ENCODE data around the gene PLCB1. TPM values are rescaled to one million over a fixed set of nuclear protein-coding genes. Genes with fewer than 3 reads are reported as not detected.

Gene PLCB1
- total RNA-seq, 1 donor from 2014 or later = 10.7 TPM

GRCh38 chr20:8774412-8774811 lies 642.3 kb downstream of the PLCB1 start:
- H3K4me3 ChIP-seq (ENCODE audit: insufficient read depth, low read depth, low read length) = no peak overlapping the region
- Mint-ChIP-seq H3K27me3 (ENCODE audit: low read depth, unreplicated experiment) (no peaks in the 10 kb centered on the region), H3K9me3 (ENCODE audit: unreplicated experiment) (peaks cover 2% of the 10 kb centered on the region), H3K36me3 (ENCODE audit: low read depth, unreplicated experiment) (peaks cover 2% of the 10 kb centered on the region), H3K27ac (ENCODE audit: unreplicated experiment) (no peak overlapping the region), H3K4me3 (ENCODE audit: unreplicated experiment) (no peak overlapping the region), H3K4me1 (ENCODE audit: low read depth, unreplicated experiment) (peaks cover 5% of the 10 kb centered on the region)
- FAIRE-seq (peak; percentile 9), DNase-seq (ENCODE audit: low read depth) (no peak)
- no peaks in the 10 kb centered on the region for H3K27me3 ChIP-seq (ENCODE audit: insufficient read depth, low read length)
- no peaks in the 10 kb centered on the region for H3K9me3 ChIP-seq (ENCODE audit: insufficient read depth, low read depth, low read length)
- H3K36me3 ChIP-seq (ENCODE audit: insufficient read depth, low read length) = no peaks in the 10 kb centered on the region
- no peak overlapping the region for H2AFZ ChIP-seq (ENCODE audit: low read depth, low read length)
- no peak overlapping the region for H3K4me2 ChIP-seq (ENCODE audit: low read length)
- TF ChIP-seq CTCF (IDR thresholded peaks at IDR 0.05; ENCODE audit: insufficient read depth, low read depth, low read length) (no peak), EZH2 (IDR thresholded peaks at IDR 0.05; ENCODE audit: insufficient read depth, low read length) (no peak)
- H4K20me1 ChIP-seq (ENCODE audit: insufficient read depth, low read length) = no peaks in the 10 kb centered on the region
- H3K9ac ChIP-seq (ENCODE audit: low read length) = no peak overlapping the region
- no peak overlapping the region for H3K27ac ChIP-seq (ENCODE audit: low read depth, low read length)
- no peaks in the 10 kb centered on the region for H3K4me1 ChIP-seq (ENCODE audit: insufficient read depth, low read length)
- H3K79me2 ChIP-seq (ENCODE audit: insufficient read depth, low read length) = no peaks in the 10 kb centered on the region

DNA sequence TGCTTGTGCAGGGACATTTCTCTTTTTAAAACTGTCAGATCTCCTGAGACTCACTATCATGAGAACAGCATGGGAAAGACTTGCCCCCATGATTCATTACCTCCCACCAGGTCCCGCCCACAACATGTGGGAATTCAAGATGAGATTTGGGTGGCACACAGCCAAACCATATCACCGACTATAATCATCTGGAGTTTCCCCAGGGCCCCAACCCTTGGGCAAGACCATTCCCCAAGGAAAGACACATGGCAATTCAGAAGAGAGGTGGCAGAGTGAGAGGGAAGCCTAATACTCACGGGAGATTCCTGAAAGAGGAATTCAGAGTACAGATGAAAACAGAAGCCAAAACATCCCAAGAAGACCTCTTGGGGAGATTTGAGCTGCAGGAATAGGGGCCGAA lies 645.8 kb downstream of the PLCB1 start:
- FAIRE-seq (no peak), DNase-seq (ENCODE audit: low read depth) (no peak)
- H4K20me1 ChIP-seq (ENCODE audit: insufficient read depth, low read length) = no peaks in the 10 kb centered on the region
- H3K36me3 ChIP-seq (ENCODE audit: insufficient read depth, low read length) = no peaks in the 10 kb centered on the region
- no peaks in the 10 kb centered on the region for H3K27me3 ChIP-seq (ENCODE audit: insufficient read depth, low read length)
- H3K4me2 ChIP-seq (ENCODE audit: low read length) = no peak overlapping the region
- no peak overlapping the region for H3K27ac Mint-ChIP-seq (ENCODE audit: unreplicated experiment)
- H3K36me3 Mint-ChIP-seq (ENCODE audit: low read depth, unreplicated experiment) = peaks cover 2% of the 10 kb centered on the region
- peaks cover 5% of the 10 kb centered on the region for H3K9me3 Mint-ChIP-seq (ENCODE audit: unreplicated experiment)
- H3K27me3 Mint-ChIP-seq (ENCODE audit: low read depth, unreplicated experiment) = no peaks in the 10 kb centered on the region
- H3K27ac ChIP-seq (ENCODE audit: low read depth, low read length) = no peak overlapping the region
- H2AFZ ChIP-seq (ENCODE audit: low read depth, low read length) = no peak overlapping the region
- no peak overlapping the region for H3K4me3 ChIP-seq (ENCODE audit: insufficient read depth, low read depth, low read length)
- H3K4me1 ChIP-seq (ENCODE audit: insufficient read depth, low read length) = peaks cover 3% of the 10 kb centered on the region
- H3K4me3 Mint-ChIP-seq (ENCODE audit: unreplicated experiment) = no peak overlapping the region
- peaks cover 7% of the 10 kb centered on the region for H3K4me1 Mint-ChIP-seq (ENCODE audit: low read depth, unreplicated experiment)
- TF ChIP-seq EZH2 (IDR thresholded peaks at IDR 0.05; ENCODE audit: insufficient read depth, low read length) (no peak), CTCF (IDR thresholded peaks at IDR 0.05; ENCODE audit: insufficient read depth, low read depth, low read length) (no peak)
- H3K79me2 ChIP-seq (ENCODE audit: insufficient read depth, low read length) = no peaks in the 10 kb centered on the region
- H3K9me3 ChIP-seq (ENCODE audit: insufficient read depth, low read depth, low read length) = no peaks in the 10 kb centered on the region
- no peak overlapping the region for H3K9ac ChIP-seq (ENCODE audit: low read length)

GRCh38 chr20:8778387-8778786 lies 646.3 kb downstream of the PLCB1 start:
- no peaks in the 10 kb centered on the region for H4K20me1 ChIP-seq (ENCODE audit: insufficient read depth, low read length)
- H3K36me3 ChIP-seq (ENCODE audit: insufficient read depth, low read length) = no peaks in the 10 kb centered on the region
- H3K9me3 ChIP-seq (ENCODE audit: insufficient read depth, low read depth, low read length) = no peaks in the 10 kb centered on the region
- H3K9me3 Mint-ChIP-seq (ENCODE audit: unreplicated experiment) = peaks cover 5% of the 10 kb centered on the region
- FAIRE-seq (no peak), DNase-seq (ENCODE audit: low read depth) (no peak)
- H3K27me3 Mint-ChIP-seq (ENCODE audit: low read depth, unreplicated experiment) = no peaks in the 10 kb centered on the region
- H3K36me3 Mint-ChIP-seq (ENCODE audit: low read depth, unreplicated experiment) = peaks cover 2% of the 10 kb centered on the region
- H3K4me1 Mint-ChIP-seq (ENCODE audit: low read depth, unreplicated experiment) = peaks cover 12% of the 10 kb centered on the region
- H2AFZ ChIP-seq (ENCODE audit: low read depth, low read length) = no peak overlapping the region
- H3K4me1 ChIP-seq (ENCODE audit: insufficient read depth, low read length) = peaks cover 5% of the 10 kb centered on the region
- no peak overlapping the region for H3K27ac ChIP-seq (ENCODE audit: low read depth, low read length)
- H3K4me2 ChIP-seq (ENCODE audit: low read length) = no peak overlapping the region
- H3K79me2 ChIP-seq (ENCODE audit: insufficient read depth, low read length) = no peaks in the 10 kb centered on the region
- no peak overlapping the region for H3K4me3 ChIP-seq (ENCODE audit: insufficient read depth, low read depth, low read length)
- no peak overlapping the region for H3K4me3 Mint-ChIP-seq (ENCODE audit: unreplicated experiment)
- H3K27me3 ChIP-seq (ENCODE audit: insufficient read depth, low read length) = no peaks in the 10 kb centered on the region
- no peak overlapping the region for H3K9ac ChIP-seq (ENCODE audit: low read length)
- TF ChIP-seq CTCF (IDR thresholded peaks at IDR 0.05; ENCODE audit: insufficient read depth, low read depth, low read length) = no peak
- TF ChIP-seq EZH2 (IDR thresholded peaks at IDR 0.05; ENCODE audit: insufficient read depth, low read length) = no peak
- H3K27ac Mint-ChIP-seq (ENCODE audit: unreplicated experiment) = no peak overlapping the region

Measured in astrocyte (in vitro differentiated cells and primary cell).